Measurements from ENCODE around the gene KLHDC7A.

DNA sequence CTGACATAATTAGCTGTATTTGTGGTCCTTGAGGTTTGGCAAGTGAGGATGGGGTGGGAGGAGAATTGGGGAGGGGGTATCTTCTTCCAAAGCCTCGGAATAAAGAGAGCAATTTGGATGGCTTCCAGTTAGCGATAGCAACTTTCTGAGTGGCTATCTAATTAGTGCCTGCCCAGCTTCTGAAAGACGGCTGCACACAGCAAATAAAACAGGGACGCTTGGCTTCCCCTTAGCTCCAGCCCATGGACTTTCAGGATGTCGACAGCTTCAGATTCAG is 31.1 kb downstream of the KLHDC7A start:
- TF ChIP-seq, protein P1, sequence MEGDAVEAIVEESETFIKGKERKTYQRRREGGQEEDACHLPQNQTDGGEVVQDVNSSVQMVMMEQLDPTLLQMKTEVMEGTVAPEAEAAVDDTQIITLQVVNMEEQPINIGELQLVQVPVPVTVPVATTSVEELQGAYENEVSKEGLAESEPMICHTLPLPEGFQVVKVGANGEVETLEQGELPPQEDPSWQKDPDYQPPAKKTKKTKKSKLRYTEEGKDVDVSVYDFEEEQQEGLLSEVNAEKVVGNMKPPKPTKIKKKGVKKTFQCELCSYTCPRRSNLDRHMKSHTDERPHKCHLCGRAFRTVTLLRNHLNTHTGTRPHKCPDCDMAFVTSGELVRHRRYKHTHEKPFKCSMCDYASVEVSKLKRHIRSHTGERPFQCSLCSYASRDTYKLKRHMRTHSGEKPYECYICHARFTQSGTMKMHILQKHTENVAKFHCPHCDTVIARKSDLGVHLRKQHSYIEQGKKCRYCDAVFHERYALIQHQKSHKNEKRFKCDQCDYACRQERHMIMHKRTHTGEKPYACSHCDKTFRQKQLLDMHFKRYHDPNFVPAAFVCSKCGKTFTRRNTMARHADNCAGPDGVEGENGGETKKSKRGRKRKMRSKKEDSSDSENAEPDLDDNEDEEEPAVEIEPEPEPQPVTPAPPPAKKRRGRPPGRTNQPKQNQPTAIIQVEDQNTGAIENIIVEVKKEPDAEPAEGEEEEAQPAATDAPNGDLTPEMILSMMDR (conservative IDR thresholded peaks at IDR 0.05; ENCODE audit: low read length) = no peak
- no peak for TF ChIP-seq EZH2phosphoT487 (IDR thresholded peaks at IDR 0.05; ENCODE audit: borderline replicate concordance)

Data from Loucy (cell line).